ENCODE data around the gene CDO1.

CDO1 gene

GRCh38 chr5:115778417-115778816 is 38.0 kb downstream of the CDO1 start:
- FAIRE-seq, result no peak

- no peak for FAIRE-seq
Measured at GRCh38 chr5:115776989-115777388, 39.5 kb downstream of the CDO1 start.

- no peak for FAIRE-seq
Measured at GRCh38 chr5:115775999-115776398, 40.5 kb downstream of the CDO1 start.

GRCh38 chr5:115774684-115775083 is 41.8 kb downstream of the CDO1 start:
- no peak for FAIRE-seq

- FAIRE-seq, result no peak
Measured at GRCh38 chr5:115772731-115773475, 43.6 kb downstream of the CDO1 start.

GRCh38 chr5:115770466-115770865 is 46.0 kb downstream of the CDO1 start:
- no peak for FAIRE-seq

GRCh38 chr5:115767424-115767823 is 49.0 kb downstream of the CDO1 start:
- FAIRE-seq, result no peak

- no peak for FAIRE-seq
Measured at GRCh38 chr5:115766608-115767007, 49.9 kb downstream of the CDO1 start.

GRCh38 chr5:115758356-115758755 is 58.1 kb downstream of the CDO1 start:
- FAIRE-seq, result no peak

- FAIRE-seq, result no peak
Measured at GRCh38 chr5:115755675-115756074, 60.8 kb downstream of the CDO1 start.
